ENCODE measurements around the gene SCGB1D2. TPM values are rescaled to one million over a fixed set of nuclear protein-coding genes. Genes with fewer than 3 reads are reported as not detected.

SCGB1D2 gene
- total and polyA plus RNA-seq, 2 experiments from 2014 or later = not detected

DNA sequence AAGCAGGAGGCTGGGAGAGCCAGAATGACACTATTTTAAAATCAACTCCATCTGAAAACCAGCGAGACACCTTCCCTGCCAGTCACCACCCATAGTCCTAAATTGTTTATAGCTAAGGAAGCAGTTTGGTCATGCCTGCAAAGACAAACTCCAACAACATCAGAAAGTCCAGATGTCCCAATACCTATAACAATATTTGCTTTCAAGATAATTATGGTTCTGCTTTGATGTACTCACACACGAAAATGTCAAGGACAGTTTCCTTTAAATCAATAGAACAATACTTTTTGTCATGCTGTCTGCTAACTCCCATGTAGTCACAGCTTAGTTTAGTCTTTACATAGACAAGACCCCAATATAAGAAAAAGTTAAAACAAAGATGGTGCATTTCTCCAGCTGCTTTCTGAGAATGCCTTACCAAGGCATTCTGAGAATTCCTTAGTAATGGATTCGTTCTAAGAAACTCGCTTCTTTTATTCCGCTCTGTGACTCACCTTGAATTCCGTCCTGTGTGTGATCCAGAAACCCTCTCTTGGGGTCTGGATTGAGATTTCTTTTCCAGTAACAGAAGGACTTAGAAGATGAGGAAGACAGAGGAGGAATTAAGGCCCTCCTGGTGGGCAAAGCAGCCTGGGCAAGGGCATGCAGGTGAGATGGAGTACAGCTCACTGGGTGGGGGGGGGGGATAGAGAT, 18.4 kb downstream of the SCGB1D2 start:
- H4K20me1 ChIP-seq (ENCODE audit: insufficient read depth) = no peaks in the 10 kb centered on the region
- no peak overlapping the region for H3K27ac ChIP-seq
- in situ Hi-C loops (cut with MboI) = no loop called here
- no peaks in the 10 kb centered on the region for H3K79me2 ChIP-seq (ENCODE audit: insufficient read depth)
- H3F3A ChIP-seq (ENCODE audit: insufficient read depth) = 0 out of 2 replicates have a peak, but pooled peaks cover 5% of the 10 kb centered on the region
- H3K9ac ChIP-seq = no peak overlapping the region
- no peak for DNase-seq
- no peak overlapping the region for H3K4me2 ChIP-seq (ENCODE audit: unreplicated experiment)
- 45 to 47% methylated on average over 6 of the region's 6 CpGs for WGBS, 2 experiments (ENCODE audit: low coverage in 1 of 2, low lambda C conversion rate in 2 of 2, missing lambda C conversion rate in 2 of 2)
- TF ChIP-seq EZH2 (IDR thresholded peaks at IDR 0.05; ENCODE audit: insufficient read depth, poor library complexity, severe bottlenecking) (no peak), EZH2phosphoT487 (IDR thresholded peaks at IDR 0.05; ENCODE audit: insufficient read depth, low read depth) (no peak)
- no peak overlapping the region for H3K4me3 ChIP-seq
- H3K4me1 ChIP-seq (ENCODE audit: insufficient read depth) = no peaks in the 10 kb centered on the region
- H3K27me3 ChIP-seq (replicated peaks; ENCODE audit: insufficient read depth) = no peaks in the 10 kb centered on the region
- H3K9me2 ChIP-seq (ENCODE audit: insufficient read depth) = no peaks in the 10 kb centered on the region
- no peaks in the 10 kb centered on the region for H3K36me3 ChIP-seq (ENCODE audit: low read depth)
- H2AFZ ChIP-seq = no peak overlapping the region
- no peaks in the 10 kb centered on the region for H3K9me3 ChIP-seq (ENCODE audit: low read depth)

GRCh38 chr11:62264004-62264403, 22.0 kb downstream of the SCGB1D2 start:
- no peak overlapping the region for H3K4me3 ChIP-seq
- H3K27ac ChIP-seq = no peak overlapping the region
- H2AFZ ChIP-seq = no peak overlapping the region
- no peaks in the 10 kb centered on the region for H3K27me3 ChIP-seq (replicated peaks; ENCODE audit: insufficient read depth)
- H4K20me1 ChIP-seq (ENCODE audit: insufficient read depth) = no peaks in the 10 kb centered on the region
- peak; percentile 16 for DNase-seq
- TF ChIP-seq EZH2 (IDR thresholded peaks at IDR 0.05; ENCODE audit: insufficient read depth, poor library complexity, severe bottlenecking) = no peak
- peaks cover 9% of the 10 kb centered on the region for H3K4me1 ChIP-seq (ENCODE audit: insufficient read depth)
- WGBS, 2 experiments (ENCODE audit: low coverage in 1 of 2, low lambda C conversion rate in 2 of 2, missing lambda C conversion rate in 2 of 2) = 73 to 76% methylated on average over 1 of the region's 1 CpG
- H3K4me2 ChIP-seq (ENCODE audit: unreplicated experiment) = no peak overlapping the region
- H3K9ac ChIP-seq = no peak overlapping the region
- no peaks in the 10 kb centered on the region for H3K36me3 ChIP-seq (ENCODE audit: low read depth)
- in situ Hi-C loops (cut with MboI) = no loop called here
- 0 out of 2 replicates have a peak, but pooled peaks cover 5% of the 10 kb centered on the region for H3F3A ChIP-seq (ENCODE audit: insufficient read depth)
- no peaks in the 10 kb centered on the region for H3K79me2 ChIP-seq (ENCODE audit: insufficient read depth)
- no peaks in the 10 kb centered on the region for H3K9me3 ChIP-seq (ENCODE audit: low read depth)
- H3K9me2 ChIP-seq (ENCODE audit: insufficient read depth) = no peaks in the 10 kb centered on the region

DNA sequence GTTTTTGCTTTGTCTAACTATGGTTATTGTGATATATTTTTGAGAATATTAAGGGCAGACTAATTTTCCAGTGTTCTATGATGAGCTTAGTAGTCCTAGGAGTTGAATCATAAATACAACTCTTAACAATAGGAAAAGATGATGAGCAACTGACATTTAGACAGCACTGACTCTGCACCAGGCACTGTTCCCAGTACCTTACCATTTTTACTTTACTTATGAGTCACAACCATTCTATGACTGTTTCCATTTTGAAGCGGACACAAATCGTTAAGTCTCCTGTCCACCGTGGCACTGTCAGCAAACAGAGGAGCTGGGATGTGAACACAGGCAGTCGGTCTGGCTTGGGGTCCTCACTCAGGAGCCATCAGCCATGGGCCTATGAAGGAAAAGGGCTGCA, 24.5 kb downstream of the SCGB1D2 start:
- TF ChIP-seq EZH2 (IDR thresholded peaks at IDR 0.05; ENCODE audit: insufficient read depth, poor library complexity, severe bottlenecking) = no peak
- no peak for TF ChIP-seq EZH2phosphoT487 (IDR thresholded peaks at IDR 0.05; ENCODE audit: insufficient read depth, low read depth)
- Histone ChIP-seq H3K4me3 (no peak overlapping the region), H3K27ac (no peak overlapping the region), H3K79me2 (ENCODE audit: insufficient read depth) (no peaks in the 10 kb centered on the region), H3K9me3 (ENCODE audit: low read depth) (no peaks in the 10 kb centered on the region), H2AFZ (0 out of 2 replicates have a peak overlapping the region, but pooled peaks have one; percentile 32), H3K4me2 (ENCODE audit: unreplicated experiment) (no peak overlapping the region), H3F3A (ENCODE audit: insufficient read depth) (0 out of 2 replicates have a peak, but pooled peaks cover 5% of the 10 kb centered on the region), H3K9ac (no peak overlapping the region), H4K20me1 (ENCODE audit: insufficient read depth) (no peaks in the 10 kb centered on the region), H3K4me1 (ENCODE audit: insufficient read depth) (peaks cover 9% of the 10 kb centered on the region), H3K9me2 (ENCODE audit: insufficient read depth) (no peaks in the 10 kb centered on the region), H3K27me3 (replicated peaks; ENCODE audit: insufficient read depth) (no peaks in the 10 kb centered on the region; the same call in 1 of the 2 replicates), H3K36me3 (ENCODE audit: low read depth) (no peaks in the 10 kb centered on the region)
- in situ Hi-C loops (cut with MboI) = no loop called here
- peak; percentile 58 for DNase-seq
- 20 to 37% methylated on average over 4 of the region's 4 CpGs for WGBS, 2 experiments (ENCODE audit: low coverage in 1 of 2, low lambda C conversion rate in 2 of 2, missing lambda C conversion rate in 2 of 2)

DNA sequence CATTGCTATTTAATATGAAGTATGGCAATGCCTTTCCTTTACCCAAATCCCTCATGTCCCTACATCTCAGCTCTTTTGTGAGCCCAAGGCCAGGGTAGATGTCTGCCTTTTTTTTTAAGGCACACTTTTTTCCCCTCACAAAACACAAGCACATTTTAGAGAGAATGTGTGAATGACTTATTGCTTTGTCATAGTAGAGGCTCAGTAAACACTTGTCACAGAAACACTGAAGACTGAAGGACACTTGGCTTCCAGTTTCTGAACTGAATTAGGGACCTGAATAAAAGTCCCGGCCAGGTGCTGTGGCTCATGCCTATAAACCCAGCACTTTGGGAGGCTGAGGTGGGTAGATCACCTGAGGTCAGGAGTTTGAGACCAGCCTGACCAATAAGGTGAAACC, 25.0 kb downstream of the SCGB1D2 start:
- H3K27ac ChIP-seq = no peak overlapping the region
- no peak overlapping the region for H3K4me2 ChIP-seq (ENCODE audit: unreplicated experiment)
- 55 to 79% methylated on average over 1 of the region's 1 CpG for WGBS, 2 experiments (ENCODE audit: low coverage in 1 of 2, low lambda C conversion rate in 2 of 2, missing lambda C conversion rate in 2 of 2)

More for the DNA sequence above, 25.0 kb downstream of the SCGB1D2 start:
- Histone ChIP-seq H3K79me2 (ENCODE audit: insufficient read depth) (no peaks in the 10 kb centered on the region), H3K9me3 (ENCODE audit: low read depth) (no peaks in the 10 kb centered on the region), H3K4me3 (no peak overlapping the region), H3K9ac (no peak overlapping the region), H3K27me3 (replicated peaks; ENCODE audit: insufficient read depth) (no peaks in the 10 kb centered on the region; the same call in 1 of the 2 replicates), H3K9me2 (ENCODE audit: insufficient read depth) (no peaks in the 10 kb centered on the region), H3K36me3 (ENCODE audit: low read depth) (no peaks in the 10 kb centered on the region), H4K20me1 (ENCODE audit: insufficient read depth) (no peaks in the 10 kb centered on the region), H2AFZ (no peak overlapping the region), H3K4me1 (ENCODE audit: insufficient read depth) (peaks cover 9% of the 10 kb centered on the region), H3F3A (ENCODE audit: insufficient read depth) (0 out of 2 replicates have a peak, but pooled peaks cover 5% of the 10 kb centered on the region)
- in situ Hi-C loops (cut with MboI) = no loop called here
- TF ChIP-seq EZH2phosphoT487 (IDR thresholded peaks at IDR 0.05; ENCODE audit: insufficient read depth, low read depth) = no peak
- no peak for TF ChIP-seq EZH2 (IDR thresholded peaks at IDR 0.05; ENCODE audit: insufficient read depth, poor library complexity, severe bottlenecking)
- no peak for DNase-seq

Measured in GM23248 (cell line).